ENCODE measurements around the gene ANKRD34A. TPM values are rescaled to one million over a fixed set of nuclear protein-coding genes. Genes with fewer than 3 reads are reported as not detected.
A peak's percentile ranks its signal among the peaks of the same experiment; 100 is the strongest.

ANKRD34A gene
- total RNA-seq, 1 experiment from 2014 or later: 0.22 TPM

- H3K27ac Mint-ChIP-seq: peak overlapping the region; percentile 75
- DNase-seq (ENCODE audit: low spot score) (no peak), ATAC-seq (no peak)
- H3K36me3 Mint-ChIP-seq: peaks cover 41% of the 10 kb centered on the region
- no peaks in the 10 kb centered on the region for H3K27me3 Mint-ChIP-seq (ENCODE audit: low read depth)
- no peaks in the 10 kb centered on the region for H3K9me3 Mint-ChIP-seq
- peaks cover 69% of the 10 kb centered on the region for H3K4me1 Mint-ChIP-seq
- ChIA-PET CTCF (interaction anchor here (0.8 to 1.3 kb wide), 2 partner anchors 14 to 16 kb away, joined by 3 read pairs; no protein-coding TSS in a partner anchor), POLR2A (interaction anchor here (1.3 kb wide), 1 partner anchor 14 kb away, joined by 5 read pairs; no protein-coding TSS in a partner anchor)
- TF ChIP-seq ZNF512 (CRISPR knock-in tag; IDR thresholded peaks at IDR 0.05; ENCODE audit: borderline replicate concordance): no peak
- no peak for TF ChIP-seq USF1 (CRISPR knock-in tag; IDR thresholded peaks at IDR 0.05)
- TF ChIP-seq, protein P1, sequence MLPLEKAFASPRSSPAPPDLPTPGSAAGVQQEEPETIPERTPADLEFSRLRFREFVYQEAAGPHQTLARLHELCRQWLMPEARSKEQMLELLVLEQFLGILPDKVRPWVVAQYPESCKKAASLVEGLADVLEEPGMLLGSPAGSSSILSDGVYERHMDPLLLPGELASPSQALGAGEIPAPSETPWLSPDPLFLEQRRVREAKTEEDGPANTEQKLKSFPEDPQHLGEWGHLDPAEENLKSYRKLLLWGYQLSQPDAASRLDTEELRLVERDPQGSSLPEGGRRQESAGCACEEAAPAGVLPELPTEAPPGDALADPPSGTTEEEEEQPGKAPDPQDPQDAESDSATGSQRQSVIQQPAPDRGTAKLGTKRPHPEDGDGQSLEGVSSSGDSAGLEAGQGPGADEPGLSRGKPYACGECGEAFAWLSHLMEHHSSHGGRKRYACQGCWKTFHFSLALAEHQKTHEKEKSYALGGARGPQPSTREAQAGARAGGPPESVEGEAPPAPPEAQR (CRISPR knock-in tag; IDR thresholded peaks at IDR 0.05): no peak
- TF ChIP-seq ETV6 (CRISPR knock-in tag; IDR thresholded peaks at IDR 0.05): no peak
- no peak for TF ChIP-seq NR3C1 (CRISPR knock-in tag; conservative IDR thresholded peaks at IDR 0.05; ENCODE audit: low read depth)
- no peak for TF ChIP-seq FOXK1 (CRISPR knock-in tag; IDR thresholded peaks at IDR 0.05)
- TF ChIP-seq AFF4 (CRISPR knock-in tag; IDR thresholded peaks at IDR 0.05; ENCODE audit: borderline replicate concordance): no peak
- no peak for TF ChIP-seq ZNF281 (CRISPR knock-in tag; IDR thresholded peaks at IDR 0.05)
- no peak for TF ChIP-seq TEAD1 (CRISPR knock-in tag; IDR thresholded peaks at IDR 0.05)
- no peak for TF ChIP-seq ESRRA (CRISPR knock-in tag; IDR thresholded peaks at IDR 0.05; ENCODE audit: borderline replicate concordance)
- TF ChIP-seq, protein P2, sequence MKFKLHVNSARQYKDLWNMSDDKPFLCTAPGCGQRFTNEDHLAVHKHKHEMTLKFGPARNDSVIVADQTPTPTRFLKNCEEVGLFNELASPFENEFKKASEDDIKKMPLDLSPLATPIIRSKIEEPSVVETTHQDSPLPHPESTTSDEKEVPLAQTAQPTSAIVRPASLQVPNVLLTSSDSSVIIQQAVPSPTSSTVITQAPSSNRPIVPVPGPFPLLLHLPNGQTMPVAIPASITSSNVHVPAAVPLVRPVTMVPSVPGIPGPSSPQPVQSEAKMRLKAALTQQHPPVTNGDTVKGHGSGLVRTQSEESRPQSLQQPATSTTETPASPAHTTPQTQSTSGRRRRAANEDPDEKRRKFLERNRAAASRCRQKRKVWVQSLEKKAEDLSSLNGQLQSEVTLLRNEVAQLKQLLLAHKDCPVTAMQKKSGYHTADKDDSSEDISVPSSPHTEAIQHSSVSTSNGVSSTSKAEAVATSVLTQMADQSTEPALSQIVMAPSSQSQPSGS (CRISPR knock-in tag; IDR thresholded peaks at IDR 0.05; ENCODE audit: borderline replicate concordance, low read depth): no peak
- no peak for TF ChIP-seq TCF7 (CRISPR knock-in tag; IDR thresholded peaks at IDR 0.05; ENCODE audit: low read depth)
- no peak for TF ChIP-seq FOXP4 (CRISPR knock-in tag; IDR thresholded peaks at IDR 0.05)
- TF ChIP-seq, protein P3, sequence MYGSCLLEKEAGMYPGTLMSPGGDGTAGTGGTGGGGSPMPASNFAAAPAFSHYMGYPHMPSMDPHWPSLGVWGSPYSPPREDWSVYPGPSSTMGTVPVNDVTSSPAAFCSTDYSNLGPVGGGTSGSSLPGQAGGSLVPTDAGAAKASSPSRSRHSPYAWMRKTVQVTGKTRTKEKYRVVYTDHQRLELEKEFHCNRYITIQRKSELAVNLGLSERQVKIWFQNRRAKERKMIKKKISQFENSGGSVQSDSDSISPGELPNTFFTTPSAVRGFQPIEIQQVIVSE (CRISPR knock-in tag; IDR thresholded peaks at IDR 0.05; ENCODE audit: borderline replicate concordance): no peak
- peak overlapping the region; percentile 98 for H3K4me3 Mint-ChIP-seq
These were observed 29.4 kb upstream of the ANKRD34A start for GRCh38 chr1:145993618-145994390.
